Measurements from ENCODE around the gene PTBP1. TPM values are rescaled to one million over a fixed set of nuclear protein-coding genes. Genes with fewer than 3 reads are reported as not detected.
"Not testable (repeated sequence)": the region's sequence is repeated elsewhere in the genome, so short reads cannot be mapped to it uniquely, and the experiment has no call there.

Gene PTBP1
- total and polyA plus RNA-seq, 3 donors from 2014 or later: 116 to 196 (median 168) TPM

DNA sequence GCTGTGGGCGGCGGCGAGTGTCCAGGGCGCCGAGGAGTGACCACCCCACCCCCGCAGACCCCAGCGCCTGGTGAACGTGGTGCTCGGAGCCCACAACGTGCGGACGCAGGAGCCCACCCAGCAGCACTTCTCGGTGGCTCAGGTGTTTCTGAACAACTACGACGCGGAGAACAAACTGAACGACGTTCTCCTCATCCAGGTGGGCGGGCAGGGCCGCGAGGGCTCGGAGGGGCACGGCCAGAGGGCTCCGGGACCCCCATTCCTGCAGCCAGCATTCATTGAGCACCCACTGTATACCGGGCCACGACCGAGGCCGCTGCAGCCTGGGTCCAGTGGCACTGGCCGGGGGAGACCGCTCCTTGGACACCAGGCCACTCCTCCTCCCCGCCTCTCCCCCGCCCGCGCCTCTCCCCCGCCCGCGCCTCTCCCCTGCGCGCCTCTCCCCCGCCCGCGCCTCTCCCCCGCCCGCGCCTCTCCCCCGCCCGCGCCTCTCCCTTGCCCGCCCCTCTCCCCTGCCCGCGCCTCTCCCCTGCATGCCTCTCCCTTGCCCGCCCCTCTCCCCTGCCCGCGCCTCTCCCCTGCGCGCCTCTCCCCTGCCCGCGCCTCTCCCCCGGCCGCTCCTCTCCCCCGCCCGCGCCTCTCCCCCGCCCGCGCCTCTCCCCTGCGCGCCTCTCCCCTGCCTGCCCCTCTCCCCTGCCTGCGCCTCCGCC lies 46.7 kb downstream of the PTBP1 start:
- 0 to 16% methylated on average over 2 to 32 of the region's 70 CpGs for WGBS, 2 donors

DNA sequence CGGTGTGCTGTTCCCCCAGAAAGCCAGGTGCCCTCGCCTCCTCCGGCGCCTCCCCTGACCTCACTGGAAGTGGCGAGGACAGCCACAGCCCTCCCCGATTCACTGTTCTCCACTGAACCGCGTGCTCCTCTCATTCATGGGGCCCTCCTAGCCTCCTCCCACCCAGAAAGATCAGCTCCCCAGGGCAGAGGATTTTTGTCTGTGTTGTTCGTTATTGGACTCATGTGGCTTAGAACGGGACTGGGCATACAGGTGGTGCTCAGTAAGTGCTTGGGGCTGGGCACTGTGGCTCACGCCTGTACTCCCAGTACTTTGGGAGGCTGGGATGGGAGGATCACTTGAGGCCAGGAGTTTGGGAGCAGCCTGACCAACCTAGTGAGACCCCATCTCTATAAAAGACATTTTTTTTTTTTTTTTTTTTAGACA lies 47.3 kb downstream of the PTBP1 start:
- intact Hi-C loops (cut with DNase I; ENCODE audit: low total_unique reads): loop anchor here (10.0 kb wide), 1 partner anchor 70 kb away; no protein-coding TSS in a partner anchor
- WGBS, 2 donors: 16 to 17% methylated on average over 9 to 11 of the region's 11 CpGs

More for the DNA sequence above, 46.7 kb downstream of the PTBP1 start:
- no peaks in the 10 kb centered on the region for H3K9me3 ChIP-seq
- intact Hi-C loops (cut with DNase I; ENCODE audit: low total_unique reads): loop anchor here (10.0 kb wide), 1 partner anchor 69 kb away; no protein-coding TSS in a partner anchor
- H3K36me3 ChIP-seq (ENCODE audit: low read depth, missing control alignments): no peaks in the 10 kb centered on the region
- no peak for TF ChIP-seq POLR2A (IDR thresholded peaks at IDR 0.05)
- TF ChIP-seq, protein P1, sequence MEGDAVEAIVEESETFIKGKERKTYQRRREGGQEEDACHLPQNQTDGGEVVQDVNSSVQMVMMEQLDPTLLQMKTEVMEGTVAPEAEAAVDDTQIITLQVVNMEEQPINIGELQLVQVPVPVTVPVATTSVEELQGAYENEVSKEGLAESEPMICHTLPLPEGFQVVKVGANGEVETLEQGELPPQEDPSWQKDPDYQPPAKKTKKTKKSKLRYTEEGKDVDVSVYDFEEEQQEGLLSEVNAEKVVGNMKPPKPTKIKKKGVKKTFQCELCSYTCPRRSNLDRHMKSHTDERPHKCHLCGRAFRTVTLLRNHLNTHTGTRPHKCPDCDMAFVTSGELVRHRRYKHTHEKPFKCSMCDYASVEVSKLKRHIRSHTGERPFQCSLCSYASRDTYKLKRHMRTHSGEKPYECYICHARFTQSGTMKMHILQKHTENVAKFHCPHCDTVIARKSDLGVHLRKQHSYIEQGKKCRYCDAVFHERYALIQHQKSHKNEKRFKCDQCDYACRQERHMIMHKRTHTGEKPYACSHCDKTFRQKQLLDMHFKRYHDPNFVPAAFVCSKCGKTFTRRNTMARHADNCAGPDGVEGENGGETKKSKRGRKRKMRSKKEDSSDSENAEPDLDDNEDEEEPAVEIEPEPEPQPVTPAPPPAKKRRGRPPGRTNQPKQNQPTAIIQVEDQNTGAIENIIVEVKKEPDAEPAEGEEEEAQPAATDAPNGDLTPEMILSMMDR (IDR thresholded peaks at IDR 0.05): no peak
- H3K4me3 ChIP-seq: peak overlapping the region in 1 of 2 donors; percentile 38
- peaks cover 16% of the 10 kb centered on the region for H3K4me1 ChIP-seq
- H3K27me3 ChIP-seq: no peaks in the 10 kb centered on the region
- no peak overlapping the region for H3K27ac ChIP-seq
- no peak for DNase-seq

GRCh38 chr19:845707-846521 lies 48.7 kb downstream of the PTBP1 start:
- H3K4me3 ChIP-seq: no peak overlapping the region
- intact Hi-C loops (cut with DNase I; ENCODE audit: low total_unique reads): loop anchor here (10.0 kb wide), 1 partner anchor 71 kb away; no protein-coding TSS in a partner anchor
- no peaks in the 10 kb centered on the region for H3K9me3 ChIP-seq
- 81 to 86% methylated on average over 31 to 37 of the region's 37 CpGs for WGBS, 2 donors
- TF ChIP-seq POLR2A (IDR thresholded peaks at IDR 0.05): no peak
- TF ChIP-seq, protein P1 (IDR thresholded peaks at IDR 0.05): no peak
- H3K36me3 ChIP-seq (ENCODE audit: low read depth, missing control alignments): no peaks in the 10 kb centered on the region
- no peak overlapping the region for H3K27ac ChIP-seq
- H3K27me3 ChIP-seq: no peaks in the 10 kb centered on the region
- H3K4me1 ChIP-seq: peaks cover 17% of the 10 kb centered on the region
- no peak for DNase-seq

More for the DNA sequence above, 47.3 kb downstream of the PTBP1 start:
- no peaks in the 10 kb centered on the region for H3K36me3 ChIP-seq (ENCODE audit: low read depth, missing control alignments)
- H3K4me1 ChIP-seq: peaks cover 16% of the 10 kb centered on the region
- no peak for TF ChIP-seq POLR2A (IDR thresholded peaks at IDR 0.05)
- TF ChIP-seq, protein P1 (IDR thresholded peaks at IDR 0.05): no peak
- no peaks in the 10 kb centered on the region for H3K9me3 ChIP-seq
- H3K4me3 ChIP-seq: no peak overlapping the region
- DNase-seq: no peak
- no peaks in the 10 kb centered on the region for H3K27me3 ChIP-seq
- H3K27ac ChIP-seq: no peak overlapping the region

GRCh38 chr19:848386-848921 lies 51.2 kb downstream of the PTBP1 start:
- no peaks in the 10 kb centered on the region for H3K36me3 ChIP-seq (ENCODE audit: low read depth, missing control alignments)
- H3K4me1 ChIP-seq: peaks cover 19% of the 10 kb centered on the region
- no peak for TF ChIP-seq POLR2A (IDR thresholded peaks at IDR 0.05)
- TF ChIP-seq, protein P1 (IDR thresholded peaks at IDR 0.05): no peak
- no peak for DNase-seq
- H3K9me3 ChIP-seq: no peaks in the 10 kb centered on the region
- 55 to 58% methylated on average over 7 to 12 of the region's 12 CpGs for WGBS, 2 donors
- no peak overlapping the region for H3K27ac ChIP-seq
- no peaks in the 10 kb centered on the region for H3K27me3 ChIP-seq
- intact Hi-C loops (cut with DNase I; ENCODE audit: low total_unique reads): loop anchor here (10.0 kb wide), 1 partner anchor 74 kb away; no protein-coding TSS in a partner anchor
- no peak overlapping the region for H3K4me3 ChIP-seq

DNA sequence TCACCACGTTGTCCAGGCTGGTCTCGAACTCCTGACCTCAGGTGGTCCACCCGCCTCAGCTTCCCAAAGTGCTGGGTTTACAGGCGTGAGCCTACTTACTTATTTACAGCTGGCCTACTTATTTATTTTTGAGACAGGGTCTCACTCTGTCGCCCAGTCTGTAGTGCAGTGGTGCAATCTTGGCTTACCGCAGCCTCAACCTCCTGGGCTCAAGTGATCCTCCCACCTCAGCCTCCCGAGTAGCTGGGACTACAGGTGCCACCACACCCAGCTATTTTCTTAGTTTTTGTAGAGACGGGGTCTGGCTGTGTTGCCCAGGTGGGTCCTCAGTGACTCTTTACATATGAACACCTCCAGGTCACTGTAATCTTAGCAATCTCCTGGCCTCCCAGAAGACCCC lies 51.9 kb downstream of the PTBP1 start:
- WGBS, 2 donors: 73 to 83% methylated on average over 8 of the region's 8 CpGs
- H3K9me3 ChIP-seq; H3K36me3 ChIP-seq (ENCODE audit: low read depth, missing control alignments); H3K4me3 ChIP-seq; DNase-seq; H3K27ac ChIP-seq; H3K27me3 ChIP-seq: not testable (repeated sequence)
- intact Hi-C loops (cut with DNase I; ENCODE audit: low total_unique reads): loop anchor here (10.0 kb wide), 1 partner anchor 74 kb away; no protein-coding TSS in a partner anchor
- peaks cover 14% of the 10 kb centered on the region for H3K4me1 ChIP-seq

Measured in testis (tissue), 3 donors.